ENCODE data around the gene AIP. TPM values are rescaled to one million over a fixed set of nuclear protein-coding genes. Genes with fewer than 3 reads are reported as not detected.
"Not testable (repeated sequence)": the region's sequence is repeated elsewhere in the genome, so short reads cannot be mapped to it uniquely, and the experiment has no call there.

The AIP gene
- polyA plus RNA-seq, 3 donors: 76.7 to 132 (median 99.3) TPM

DNA sequence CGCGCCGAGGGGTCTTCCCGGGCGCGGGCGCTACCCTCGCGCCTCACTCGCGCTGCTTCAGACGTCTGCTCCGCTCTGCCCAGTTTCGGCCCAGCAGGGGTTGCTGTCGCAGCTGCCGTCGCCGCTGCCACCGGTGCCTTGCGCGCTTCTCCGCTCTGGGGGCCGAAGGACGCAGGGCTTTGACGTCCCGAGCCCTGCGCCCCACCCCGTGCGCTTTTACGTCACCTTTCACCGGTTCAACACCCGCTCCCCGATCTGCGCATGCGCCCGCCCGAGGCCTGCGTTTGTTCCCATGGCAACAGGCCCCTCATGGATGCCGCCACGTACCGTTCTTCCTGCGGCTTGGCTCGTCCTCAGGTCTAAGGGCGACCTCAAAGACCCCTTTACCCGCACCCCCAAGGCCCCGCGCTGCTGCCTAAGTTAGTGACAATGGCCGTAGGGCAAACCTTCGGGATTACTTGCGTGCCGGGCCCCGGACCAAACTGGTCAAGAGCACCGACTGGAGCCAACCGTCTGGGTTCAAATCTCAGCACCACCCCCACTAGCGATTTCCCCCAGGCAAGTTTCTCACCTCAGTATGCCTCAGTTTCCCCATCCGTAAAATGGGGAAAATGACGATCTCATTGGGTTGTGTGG, 25.8 kb downstream of the AIP start:
- H3K27me3 ChIP-seq (ENCODE audit: control insufficient read depth in 2 of 2, insufficient read depth in 2 of 2, low read length in 2 of 2): peaks cover 0 to 13% of the 10 kb centered on the region in 2 donors
- no peaks in the 10 kb centered on the region for H3K36me3 ChIP-seq (replicated peaks in 1 of 2; ENCODE audit: control insufficient read depth in 1 of 2, insufficient read depth in 2 of 2, low read length in 2 of 2)
- H3K4me3 ChIP-seq (replicated peaks in 1 of 3; ENCODE audit: low read depth in 2 of 3, low read length in 3 of 3): peak overlapping the region; percentile 49 to 83 (median 58)
- H3K9me3 Mint-ChIP-seq: no peaks in the 10 kb centered on the region
- peaks cover 4 to 14% of the 10 kb centered on the region in 2 donors for H3K36me3 Mint-ChIP-seq
- H3K79me2 ChIP-seq (ENCODE audit: insufficient read depth, low read length): peaks cover 27% of the 10 kb centered on the region
- intact Hi-C loops (cut with micrococcal nuclease): loop anchor here (5.0 to 10.0 kb wide), 3 partner anchors 81 to 234 kb away; partner anchors contain the start of genes POLD4 (in 1 of the 2) and RPS6KB2 (in 1 of the 2)
- H3K9me3 ChIP-seq (replicated peaks in 1 of 2; ENCODE audit: control insufficient read depth in 1 of 2, insufficient read depth in 1 of 2, low read length in 2 of 2): no peaks in the 10 kb centered on the region
- peaks cover 5 to 21% (median 11%) of the 10 kb centered on the region in 3 donors for H3K27me3 Mint-ChIP-seq (ENCODE audit: low read depth in 3 of 3)
- TF ChIP-seq, protein P1, sequence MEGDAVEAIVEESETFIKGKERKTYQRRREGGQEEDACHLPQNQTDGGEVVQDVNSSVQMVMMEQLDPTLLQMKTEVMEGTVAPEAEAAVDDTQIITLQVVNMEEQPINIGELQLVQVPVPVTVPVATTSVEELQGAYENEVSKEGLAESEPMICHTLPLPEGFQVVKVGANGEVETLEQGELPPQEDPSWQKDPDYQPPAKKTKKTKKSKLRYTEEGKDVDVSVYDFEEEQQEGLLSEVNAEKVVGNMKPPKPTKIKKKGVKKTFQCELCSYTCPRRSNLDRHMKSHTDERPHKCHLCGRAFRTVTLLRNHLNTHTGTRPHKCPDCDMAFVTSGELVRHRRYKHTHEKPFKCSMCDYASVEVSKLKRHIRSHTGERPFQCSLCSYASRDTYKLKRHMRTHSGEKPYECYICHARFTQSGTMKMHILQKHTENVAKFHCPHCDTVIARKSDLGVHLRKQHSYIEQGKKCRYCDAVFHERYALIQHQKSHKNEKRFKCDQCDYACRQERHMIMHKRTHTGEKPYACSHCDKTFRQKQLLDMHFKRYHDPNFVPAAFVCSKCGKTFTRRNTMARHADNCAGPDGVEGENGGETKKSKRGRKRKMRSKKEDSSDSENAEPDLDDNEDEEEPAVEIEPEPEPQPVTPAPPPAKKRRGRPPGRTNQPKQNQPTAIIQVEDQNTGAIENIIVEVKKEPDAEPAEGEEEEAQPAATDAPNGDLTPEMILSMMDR (IDR thresholded peaks at IDR 0.05): no peak
- peaks cover 26% of the 10 kb centered on the region for H4K20me1 ChIP-seq (ENCODE audit: insufficient read depth, low read length)
- H3K9ac ChIP-seq (ENCODE audit: insufficient read depth, low read length, poor library complexity, severe bottlenecking): peak overlapping the region; percentile 95
- peak overlapping the region; percentile 78 to 84 for H3K4me3 Mint-ChIP-seq
- peaks cover 40 to 47% of the 10 kb centered on the region in 2 donors for H3K4me1 ChIP-seq (ENCODE audit: control insufficient read depth in 1 of 2, insufficient read depth in 2 of 2, low read length in 2 of 2)
- WGBS (ENCODE audit: insufficient coverage): under 1% methylated on average over 53 of the region's 57 CpGs
- H3K4me1 Mint-ChIP-seq: peaks cover 24% of the 10 kb centered on the region
- H3K4me2 ChIP-seq (replicated peaks; ENCODE audit: extremely low read depth, low read length, poor library complexity, severe bottlenecking): peak overlapping the region; percentile 97
- H3K27ac Mint-ChIP-seq: peak overlapping the region; percentile 88 to 98 (median 94)
- DNase-seq: peak; percentile 95 to 96 (median 96)
- peak overlapping the region; percentile 82 to 93 for H3K27ac ChIP-seq (ENCODE audit: low read depth in 1 of 2, low read length in 2 of 2)
- H2AFZ ChIP-seq (ENCODE audit: insufficient read depth, low read depth, low read length, poor library complexity, severe bottlenecking): peak overlapping the region; percentile 86

DNA sequence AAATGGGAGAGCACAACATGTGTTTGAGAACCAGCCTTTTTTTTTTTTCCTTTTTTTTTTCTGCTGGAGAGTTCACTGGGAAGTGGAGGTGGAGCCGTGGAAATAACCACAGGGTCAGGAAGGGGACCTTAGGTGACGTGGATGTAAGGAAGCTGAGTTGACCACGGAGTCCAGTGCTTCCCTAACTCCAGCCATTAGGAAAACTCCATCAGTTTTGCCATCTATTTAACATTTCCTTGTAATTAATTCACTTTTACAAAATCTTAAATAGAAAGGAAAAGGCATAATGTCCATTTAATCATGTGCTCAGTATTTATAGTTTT, 27.2 kb downstream of the AIP start:
- H3K27me3 ChIP-seq (ENCODE audit: control insufficient read depth in 2 of 2, insufficient read depth in 2 of 2, low read length in 2 of 2): peaks cover 0 to 15% of the 10 kb centered on the region in 2 donors
- H3K9me3 Mint-ChIP-seq: no peaks in the 10 kb centered on the region
- H3K4me1 ChIP-seq (ENCODE audit: control insufficient read depth in 1 of 2, insufficient read depth in 2 of 2, low read length in 2 of 2): peaks cover 33 to 36% of the 10 kb centered on the region in 2 donors
- no peaks in the 10 kb centered on the region for H3K36me3 ChIP-seq (replicated peaks in 1 of 2; ENCODE audit: control insufficient read depth in 1 of 2, insufficient read depth in 2 of 2, low read length in 2 of 2)
- no peak overlapping the region for H3K27ac ChIP-seq (ENCODE audit: low read depth in 1 of 2, low read length in 2 of 2)
- peaks cover 11 to 21% (median 11%) of the 10 kb centered on the region in 3 donors for H3K27me3 Mint-ChIP-seq (ENCODE audit: low read depth in 3 of 3)
- WGBS (ENCODE audit: insufficient coverage): no CpG with 5 or more reads among the region's 3 CpGs
- peak overlapping the region in 1 of 7 donors; percentile 11 for H3K27ac Mint-ChIP-seq
- intact Hi-C loops (cut with micrococcal nuclease): no loop called here
- H2AFZ ChIP-seq (ENCODE audit: insufficient read depth, low read depth, low read length, poor library complexity, severe bottlenecking): no peak overlapping the region
- H3K4me2 ChIP-seq (replicated peaks; ENCODE audit: extremely low read depth, low read length, poor library complexity, severe bottlenecking): no peak overlapping the region
- no peak for DNase-seq
- H3K36me3 Mint-ChIP-seq: peaks cover 3 to 12% of the 10 kb centered on the region in 2 donors
- H4K20me1 ChIP-seq (ENCODE audit: insufficient read depth, low read length): peaks cover 15% of the 10 kb centered on the region
- no peak overlapping the region for H3K4me3 Mint-ChIP-seq
- TF ChIP-seq, protein P1 (IDR thresholded peaks at IDR 0.05): no peak
- no peak overlapping the region for H3K4me3 ChIP-seq (replicated peaks in 1 of 3; ENCODE audit: low read depth in 2 of 3, low read length in 3 of 3)
- peaks cover 22% of the 10 kb centered on the region for H3K4me1 Mint-ChIP-seq
- H3K9me3 ChIP-seq (replicated peaks in 1 of 2; ENCODE audit: control insufficient read depth in 1 of 2, insufficient read depth in 1 of 2, low read length in 2 of 2): no peaks in the 10 kb centered on the region
- H3K9ac ChIP-seq (ENCODE audit: insufficient read depth, low read length, poor library complexity, severe bottlenecking): no peak overlapping the region
- peaks cover 15% of the 10 kb centered on the region for H3K79me2 ChIP-seq (ENCODE audit: insufficient read depth, low read length)

DNA sequence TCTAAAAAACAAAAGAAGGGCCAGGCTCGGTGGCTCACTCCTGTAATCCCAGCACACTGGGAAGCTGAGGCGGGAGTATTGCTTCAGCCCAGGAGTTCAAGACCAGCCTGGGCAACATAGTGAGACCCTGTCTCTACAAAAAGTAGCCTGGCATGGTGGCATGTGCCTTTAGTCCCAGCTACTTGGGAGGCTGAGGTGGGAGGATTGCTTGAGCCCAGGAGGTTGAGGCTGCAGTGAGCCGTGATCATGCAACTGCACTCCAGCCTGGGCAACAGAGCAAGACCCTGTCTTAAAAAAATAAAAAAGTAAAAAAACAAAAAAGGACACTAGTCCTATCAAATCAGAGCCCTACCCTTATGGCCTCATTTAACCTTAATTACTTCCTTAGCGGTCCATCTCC, 28.7 kb downstream of the AIP start:
- H3K4me1 Mint-ChIP-seq: peaks cover 13% of the 10 kb centered on the region
- Histone ChIP-seq H4K20me1 (ENCODE audit: insufficient read depth, low read length) (peaks cover 11% of the 10 kb centered on the region), H3K27me3 (ENCODE audit: control insufficient read depth in 2 of 2, insufficient read depth in 2 of 2, low read length in 2 of 2) (peaks cover 0 to 15% of the 10 kb centered on the region in 2 donors), H3K4me1 (ENCODE audit: control insufficient read depth in 1 of 2, insufficient read depth in 2 of 2, low read length in 2 of 2) (peaks cover 19 to 21% of the 10 kb centered on the region in 2 donors), H3K79me2 (ENCODE audit: insufficient read depth, low read length) (peaks cover 12% of the 10 kb centered on the region)
- peaks cover 11 to 29% (median 12%) of the 10 kb centered on the region in 3 donors for H3K27me3 Mint-ChIP-seq (ENCODE audit: low read depth in 3 of 3)
- H3K27ac ChIP-seq (ENCODE audit: low read depth in 1 of 2, low read length in 2 of 2); H3K9me3 ChIP-seq (replicated peaks in 1 of 2; ENCODE audit: control insufficient read depth in 1 of 2, insufficient read depth in 1 of 2, low read length in 2 of 2); H3K4me3 Mint-ChIP-seq; H3K4me3 ChIP-seq (replicated peaks in 1 of 3; ENCODE audit: low read depth in 2 of 3, low read length in 3 of 3); H3K27ac Mint-ChIP-seq; H3K36me3 Mint-ChIP-seq; H2AFZ ChIP-seq (ENCODE audit: insufficient read depth, low read depth, low read length, poor library complexity, severe bottlenecking); H3K36me3 ChIP-seq (replicated peaks in 1 of 2; ENCODE audit: control insufficient read depth in 1 of 2, insufficient read depth in 2 of 2, low read length in 2 of 2); intact Hi-C loops (cut with micrococcal nuclease); DNase-seq; H3K4me2 ChIP-seq (replicated peaks; ENCODE audit: extremely low read depth, low read length, poor library complexity, severe bottlenecking); H3K9ac ChIP-seq (ENCODE audit: insufficient read depth, low read length, poor library complexity, severe bottlenecking); H3K9me3 Mint-ChIP-seq: not testable (repeated sequence)
- WGBS (ENCODE audit: insufficient coverage): 96% methylated on average over 2 of the region's 4 CpGs
